ENCODE results near the gene MRPS11.
"Not testable (repeated sequence)": the region's sequence is repeated elsewhere in the genome, so short reads cannot be mapped to it uniquely, and the experiment has no call there.

Gene MRPS11

GRCh38 chr15:88490036-88490435 is 22.5 kb downstream of the MRPS11 start:
- DNase-seq (ENCODE audit: low spot score): no peak

- DNase-seq (ENCODE audit: low spot score): no peak
These were observed 23.6 kb downstream of the MRPS11 start for GRCh38 chr15:88491158-88491557.

GRCh38 chr15:88493844-88494243 is 26.3 kb downstream of the MRPS11 start:
- DNase-seq (ENCODE audit: low spot score): no peak

- DNase-seq (ENCODE audit: low spot score): no peak
These were observed 29.7 kb downstream of the MRPS11 start for GRCh38 chr15:88497109-88497765.

- DNase-seq (ENCODE audit: low spot score): no peak
These were observed 31.5 kb downstream of the MRPS11 start for GRCh38 chr15:88498996-88499395.

- no peak for DNase-seq (ENCODE audit: low spot score)
These were observed 36.9 kb downstream of the MRPS11 start for GRCh38 chr15:88504445-88504844.

GRCh38 chr15:88505721-88506120 is 38.2 kb downstream of the MRPS11 start:
- no peak for DNase-seq (ENCODE audit: low spot score)

- no peak for DNase-seq (ENCODE audit: low spot score)
These were observed 39.1 kb downstream of the MRPS11 start for GRCh38 chr15:88506628-88507027.

GRCh38 chr15:88509321-88509720 is 41.8 kb downstream of the MRPS11 start:
- no peak for DNase-seq (ENCODE audit: low spot score)

- no peak for DNase-seq (ENCODE audit: low spot score)
These were observed 42.5 kb downstream of the MRPS11 start for GRCh38 chr15:88509964-88510363.

GRCh38 chr15:88511161-88511560 is 43.7 kb downstream of the MRPS11 start:
- DNase-seq (ENCODE audit: low spot score): no peak

GRCh38 chr15:88512078-88512477 is 44.6 kb downstream of the MRPS11 start:
- no peak for DNase-seq (ENCODE audit: low spot score)

- DNase-seq (ENCODE audit: low spot score): no peak
These were observed 45.1 kb downstream of the MRPS11 start for GRCh38 chr15:88512601-88513000.

- no peak for DNase-seq (ENCODE audit: low spot score)
These were observed 45.7 kb downstream of the MRPS11 start for GRCh38 chr15:88513195-88513594.

- DNase-seq (ENCODE audit: low spot score): no peak
These were observed 51.4 kb downstream of the MRPS11 start for GRCh38 chr15:88518903-88519302.

- not testable (repeated sequence) for DNase-seq (ENCODE audit: low spot score)
These were observed 56.6 kb downstream of the MRPS11 start for GRCh38 chr15:88524094-88524493.

GRCh38 chr15:88525418-88525817 is 57.9 kb downstream of the MRPS11 start:
- DNase-seq (ENCODE audit: low spot score): no peak

GRCh38 chr15:88526247-88526879 is 58.9 kb downstream of the MRPS11 start:
- no peak for DNase-seq (ENCODE audit: low spot score)

- no peak for DNase-seq (ENCODE audit: low spot score)
These were observed 61.6 kb downstream of the MRPS11 start for GRCh38 chr15:88529021-88529630.

All from HuH-7.5 (cell line).